Measurements from ENCODE around the gene ASB16.

DNA sequence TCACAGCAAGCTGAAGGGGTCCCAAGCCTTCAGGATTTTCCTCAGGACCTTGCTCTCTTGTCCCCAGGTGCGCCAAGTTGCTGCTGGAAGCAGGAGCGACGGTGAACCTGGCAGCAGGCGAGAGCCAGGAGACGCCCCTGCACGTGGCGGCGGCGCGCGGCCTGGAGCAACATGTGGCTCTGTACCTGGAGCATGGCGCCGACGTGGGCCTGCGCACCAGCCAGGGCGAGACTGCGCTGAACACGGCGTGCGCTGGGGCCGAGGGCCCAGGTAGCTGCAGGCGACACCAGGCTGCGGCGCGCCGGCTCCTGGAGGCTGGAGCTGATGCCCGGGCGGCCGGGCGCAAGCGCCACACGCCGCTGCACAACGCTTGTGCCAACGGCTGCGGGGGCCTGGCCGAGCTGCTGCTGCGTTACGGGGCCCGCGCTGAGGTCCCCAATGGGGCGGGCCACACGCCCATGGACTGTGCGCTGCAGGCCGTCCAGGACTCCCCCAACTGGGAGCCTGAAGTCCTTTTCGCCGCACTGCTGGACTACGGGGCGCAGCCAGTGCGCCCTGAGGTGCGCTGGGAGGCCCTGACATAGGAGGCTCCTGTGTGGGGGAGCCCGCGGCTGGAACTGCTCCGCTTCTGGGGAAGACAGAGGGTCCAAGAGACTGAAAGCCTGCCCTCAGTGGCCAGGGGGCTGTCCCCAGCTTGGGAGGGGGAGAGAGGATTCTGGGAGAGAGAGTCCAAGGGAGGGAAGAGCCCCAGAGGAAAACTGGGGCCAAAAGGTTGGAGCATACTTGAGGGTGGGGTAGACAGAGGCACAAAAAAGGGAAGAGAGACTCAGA, 6.4 kb downstream of the ASB16 start:
- no peak for TF ChIP-seq EZH2 (IDR thresholded peaks at IDR 0.05; ENCODE audit: borderline replicate concordance, insufficient read depth, low read depth, low read length, poor library complexity, severe bottlenecking)
- TF ChIP-seq, protein P1, sequence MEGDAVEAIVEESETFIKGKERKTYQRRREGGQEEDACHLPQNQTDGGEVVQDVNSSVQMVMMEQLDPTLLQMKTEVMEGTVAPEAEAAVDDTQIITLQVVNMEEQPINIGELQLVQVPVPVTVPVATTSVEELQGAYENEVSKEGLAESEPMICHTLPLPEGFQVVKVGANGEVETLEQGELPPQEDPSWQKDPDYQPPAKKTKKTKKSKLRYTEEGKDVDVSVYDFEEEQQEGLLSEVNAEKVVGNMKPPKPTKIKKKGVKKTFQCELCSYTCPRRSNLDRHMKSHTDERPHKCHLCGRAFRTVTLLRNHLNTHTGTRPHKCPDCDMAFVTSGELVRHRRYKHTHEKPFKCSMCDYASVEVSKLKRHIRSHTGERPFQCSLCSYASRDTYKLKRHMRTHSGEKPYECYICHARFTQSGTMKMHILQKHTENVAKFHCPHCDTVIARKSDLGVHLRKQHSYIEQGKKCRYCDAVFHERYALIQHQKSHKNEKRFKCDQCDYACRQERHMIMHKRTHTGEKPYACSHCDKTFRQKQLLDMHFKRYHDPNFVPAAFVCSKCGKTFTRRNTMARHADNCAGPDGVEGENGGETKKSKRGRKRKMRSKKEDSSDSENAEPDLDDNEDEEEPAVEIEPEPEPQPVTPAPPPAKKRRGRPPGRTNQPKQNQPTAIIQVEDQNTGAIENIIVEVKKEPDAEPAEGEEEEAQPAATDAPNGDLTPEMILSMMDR (IDR thresholded peaks at IDR 0.05), result no peak

Data from B cell (primary cell).